Colon (tissue), 2 donors: ENCODE results near the gene BFAR.
"Not testable (repeated sequence)": the region's sequence is repeated elsewhere in the genome, so short reads cannot be mapped to it uniquely, and the experiment has no call there.

Experiments used
- FAIRE-seq: peaks from 2 replicates; lab custom pipeline; 2012; peaks lifted over from hg19 to GRCh38; lab: Jason Lieb, UNC
- donor health status: control.
- donor health status: control.

Gene BFAR

GRCh38 chr16:14632693-14633569 lies at the start of gene BFAR:
BFAR (plus strand) TSS chr16:14632951; CDS start chr16:14644347, 11,396 bp downstream.
- no peak for FAIRE-seq

- no peak for FAIRE-seq
Measured at GRCh38 chr16:14585287-14585686, 47.5 kb upstream of the BFAR start.

GRCh38 chr16:14586637-14587305 lies 46.0 kb upstream of the BFAR start:
- no peak for FAIRE-seq

GRCh38 chr16:14600164-14600563 lies 32.6 kb upstream of the BFAR start:
- no peak for FAIRE-seq

- no peak for FAIRE-seq
Measured at GRCh38 chr16:14602443-14602963, 30.2 kb upstream of the BFAR start.

GRCh38 chr16:14606102-14606501 lies 26.6 kb upstream of the BFAR start:
- FAIRE-seq, result no peak

- FAIRE-seq, result no peak
Measured at GRCh38 chr16:14608111-14608566, 24.6 kb upstream of the BFAR start.

- FAIRE-seq, result no peak
Measured at GRCh38 chr16:14608604-14609003, 24.1 kb upstream of the BFAR start.

GRCh38 chr16:14609716-14610115 lies 23.0 kb upstream of the BFAR start:
- FAIRE-seq, result no peak

GRCh38 chr16:14611660-14612059 lies 21.1 kb upstream of the BFAR start:
- FAIRE-seq, result no peak

GRCh38 chr16:14613991-14614390 lies 18.8 kb upstream of the BFAR start:
- FAIRE-seq, result no peak

- FAIRE-seq, result no peak
Measured at GRCh38 chr16:14616280-14616679, 16.5 kb upstream of the BFAR start.

- FAIRE-seq, result no peak
Measured at GRCh38 chr16:14618566-14618965, 14.2 kb upstream of the BFAR start.

GRCh38 chr16:14627078-14627477 lies 5.7 kb upstream of the BFAR start:
- FAIRE-seq, result no peak

GRCh38 chr16:14628806-14629611 lies 3.7 kb upstream of the BFAR start:
- FAIRE-seq, result no peak

GRCh38 chr16:14629612-14629918 lies 3.2 kb upstream of the BFAR start:
- no peak for FAIRE-seq

GRCh38 chr16:14629919-14630619 lies 2.7 kb upstream of the BFAR start, which contains the start of gene PARN:
PARN (minus strand) TSS chr16:14630260; CDS start chr16:14630125, 135 bp downstream.
- FAIRE-seq, result no peak

GRCh38 chr16:14630620-14631330 lies 2.0 kb upstream of the BFAR start:
- FAIRE-seq, result not testable (repeated sequence)

GRCh38 chr16:14634389-14634725 lies 1.6 kb downstream of the BFAR start:
- no peak for FAIRE-seq

GRCh38 chr16:14635395-14636165 lies 2.8 kb downstream of the BFAR start:
- no peak for FAIRE-seq
